ENCODE measurements around the gene RCAN3.

Gene RCAN3

GRCh38 chr1:24476571-24476970 lies 26.1 kb upstream of the RCAN3 start:
- no peak for ATAC-seq
- TF ChIP-seq CREB5 (CRISPR knock-in tag; IDR thresholded peaks at IDR 0.05; ENCODE audit: low read depth) (no peak), TSHZ2 (CRISPR knock-in tag; IDR thresholded peaks at IDR 0.05) (no peak), BACH2 (CRISPR knock-in tag; IDR thresholded peaks at IDR 0.05; ENCODE audit: borderline replicate concordance) (no peak), SNAI2 (CRISPR knock-in tag; IDR thresholded peaks at IDR 0.05) (no peak), POU6F1 (CRISPR knock-in tag; IDR thresholded peaks at IDR 0.05; ENCODE audit: borderline replicate concordance, low read depth) (no peak), ZFP30 (CRISPR knock-in tag; IDR thresholded peaks at IDR 0.05) (no peak), ZFP3 (CRISPR knock-in tag; IDR thresholded peaks at IDR 0.05) (no peak), CSRNP3 (CRISPR knock-in tag; IDR thresholded peaks at IDR 0.05) (no peak), ESRRG (CRISPR knock-in tag; IDR thresholded peaks at IDR 0.05) (no peak), PPARA (CRISPR knock-in tag; IDR thresholded peaks at IDR 0.05; ENCODE audit: borderline replicate concordance) (no peak)

GRCh38 chr1:24477309-24477708 lies 25.3 kb upstream of the RCAN3 start:
- no peak for ATAC-seq
- no peak for TF ChIP-seq RARB (CRISPR knock-in tag; IDR thresholded peaks at IDR 0.05)
- TF ChIP-seq CREB5 (CRISPR knock-in tag; IDR thresholded peaks at IDR 0.05; ENCODE audit: low read depth): no peak
- no peak for TF ChIP-seq GLIS3 (CRISPR knock-in tag; IDR thresholded peaks at IDR 0.05)
- no peak for TF ChIP-seq BACH2 (CRISPR knock-in tag; IDR thresholded peaks at IDR 0.05; ENCODE audit: borderline replicate concordance)

- TF ChIP-seq ZNF565 (CRISPR knock-in tag; conservative IDR thresholded peaks at IDR 0.05; ENCODE audit: low read depth) (no peak), CSRNP3 (CRISPR knock-in tag; IDR thresholded peaks at IDR 0.05) (no peak), ZNF8 (CRISPR knock-in tag; IDR thresholded peaks at IDR 0.05) (no peak), GLIS3 (CRISPR knock-in tag; IDR thresholded peaks at IDR 0.05) (no peak), BACH2 (CRISPR knock-in tag; IDR thresholded peaks at IDR 0.05; ENCODE audit: borderline replicate concordance) (no peak), RARB (CRISPR knock-in tag; IDR thresholded peaks at IDR 0.05) (no peak), ISL1 (CRISPR knock-in tag; IDR thresholded peaks at IDR 0.05) (no peak), TSHZ2 (CRISPR knock-in tag; IDR thresholded peaks at IDR 0.05) (no peak), PPARA (CRISPR knock-in tag; IDR thresholded peaks at IDR 0.05; ENCODE audit: borderline replicate concordance) (no peak), CREB5 (CRISPR knock-in tag; IDR thresholded peaks at IDR 0.05; ENCODE audit: low read depth) (no peak), ZFP30 (CRISPR knock-in tag; IDR thresholded peaks at IDR 0.05) (no peak), TCF4 (CRISPR knock-in tag; IDR thresholded peaks at IDR 0.05; ENCODE audit: borderline replicate concordance) (no peak), ZC3H10 (CRISPR knock-in tag; IDR thresholded peaks at IDR 0.05) (no peak), ARNTL (CRISPR knock-in tag; IDR thresholded peaks at IDR 0.05; ENCODE audit: borderline replicate concordance, low read depth) (no peak), CSDC2 (CRISPR knock-in tag; IDR thresholded peaks at IDR 0.05) (no peak), ZNF70 (CRISPR knock-in tag; IDR thresholded peaks at IDR 0.05) (no peak), OSR1 (CRISPR knock-in tag; IDR thresholded peaks at IDR 0.05) (no peak), SNAI2 (CRISPR knock-in tag; IDR thresholded peaks at IDR 0.05) (no peak)
- ATAC-seq: no peak
Measured at GRCh38 chr1:24481101-24481500, 21.5 kb upstream of the RCAN3 start.
